ENCODE measurements around the gene OR10S1. TPM values are rescaled to one million over a fixed set of nuclear protein-coding genes. Genes with fewer than 3 reads are reported as not detected.

Gene OR10S1
- total and polyA plus RNA-seq, 12 donors = not detected

DNA sequence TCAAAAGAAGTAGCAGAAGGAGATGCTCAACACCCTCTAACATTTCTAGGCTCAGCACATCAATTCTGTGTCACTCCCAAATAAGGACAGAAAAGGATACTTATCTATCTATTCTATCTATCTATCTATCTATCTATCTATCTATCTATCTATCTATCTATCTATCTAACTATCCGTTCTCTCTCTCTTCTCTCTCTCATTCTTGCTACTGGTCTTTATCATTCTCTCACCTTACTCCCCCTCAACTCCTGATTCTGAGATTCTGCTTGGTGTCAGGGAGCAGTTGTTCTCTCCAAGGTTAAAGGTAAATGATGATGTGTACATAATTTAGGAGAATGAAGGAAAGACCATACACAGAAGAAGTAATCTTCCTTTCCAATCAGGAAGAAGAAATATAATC lies 17.5 kb upstream of the OR10S1 start, which contains the start of gene OR10G6:
Gene OR10G6, minus strand, starts transcription at position 43 of the 400 bp plus-strand sequence. Its CDS starts 0 bp downstream, at position 43.
- H3K9me3 ChIP-seq (replicated peaks in 1 of 3) = no peaks in the 10 kb centered on the region
- TF ChIP-seq, protein P1, sequence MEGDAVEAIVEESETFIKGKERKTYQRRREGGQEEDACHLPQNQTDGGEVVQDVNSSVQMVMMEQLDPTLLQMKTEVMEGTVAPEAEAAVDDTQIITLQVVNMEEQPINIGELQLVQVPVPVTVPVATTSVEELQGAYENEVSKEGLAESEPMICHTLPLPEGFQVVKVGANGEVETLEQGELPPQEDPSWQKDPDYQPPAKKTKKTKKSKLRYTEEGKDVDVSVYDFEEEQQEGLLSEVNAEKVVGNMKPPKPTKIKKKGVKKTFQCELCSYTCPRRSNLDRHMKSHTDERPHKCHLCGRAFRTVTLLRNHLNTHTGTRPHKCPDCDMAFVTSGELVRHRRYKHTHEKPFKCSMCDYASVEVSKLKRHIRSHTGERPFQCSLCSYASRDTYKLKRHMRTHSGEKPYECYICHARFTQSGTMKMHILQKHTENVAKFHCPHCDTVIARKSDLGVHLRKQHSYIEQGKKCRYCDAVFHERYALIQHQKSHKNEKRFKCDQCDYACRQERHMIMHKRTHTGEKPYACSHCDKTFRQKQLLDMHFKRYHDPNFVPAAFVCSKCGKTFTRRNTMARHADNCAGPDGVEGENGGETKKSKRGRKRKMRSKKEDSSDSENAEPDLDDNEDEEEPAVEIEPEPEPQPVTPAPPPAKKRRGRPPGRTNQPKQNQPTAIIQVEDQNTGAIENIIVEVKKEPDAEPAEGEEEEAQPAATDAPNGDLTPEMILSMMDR (IDR thresholded peaks at IDR 0.05) = no peak
- no peak for TF ChIP-seq POLR2A (IDR thresholded peaks at IDR 0.05)
- no peak within 1 kb of the TSS for H3K27ac ChIP-seq
- no peak within 1 kb of the TSS for H3K4me3 ChIP-seq
- H3K36me3 ChIP-seq (replicated peaks in 1 of 2) = no peaks in the 10 kb centered on the region
- H3K27me3 ChIP-seq = no peaks in the 10 kb centered on the region
- 45 to 69% (median 58%) methylated on average over 1 of the region's 1 CpG for WGBS, 4 donors
- no peak for DNase-seq
- H3K4me1 ChIP-seq (replicated peaks in 1 of 2) = no peaks in the 10 kb centered on the region
- intact Hi-C loops (cut with DNase I) = no loop called here

DNA sequence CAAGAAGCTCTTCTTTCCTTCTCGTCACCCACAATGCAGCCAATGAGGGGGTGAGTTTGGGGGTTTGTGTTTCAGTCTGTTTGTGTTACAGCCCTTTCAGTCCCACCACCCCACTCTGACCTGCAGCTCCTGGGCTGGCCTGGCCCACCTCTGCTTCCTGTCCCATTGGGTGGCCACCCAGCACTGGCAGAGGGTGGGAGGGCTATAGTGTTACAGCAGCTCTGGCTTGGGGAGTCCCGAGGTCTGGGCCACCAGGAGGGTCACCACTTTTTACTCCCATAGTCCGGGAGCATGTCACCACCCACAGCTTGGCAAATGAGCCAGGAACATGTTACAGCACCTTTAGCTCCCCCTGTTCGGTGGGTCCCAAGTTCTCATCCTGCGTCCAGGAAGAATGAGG lies 1.7 kb upstream of the OR10S1 start:
- WGBS, 4 donors = 76 to 86% (median 79%) methylated on average over 5 of the region's 5 CpGs; no CpG with 5 or more reads in 1 of the 4 donors
- Histone ChIP-seq H3K36me3 (replicated peaks in 1 of 2) (no peaks in the 10 kb centered on the region), H3K9me3 (replicated peaks in 1 of 3) (peaks cover 0 to 7% (median 0%) of the 10 kb centered on the region in 3 donors), H3K27ac (no peak overlapping the region), H3K4me3 (no peak overlapping the region), H3K4me1 (replicated peaks in 1 of 2) (no peaks in the 10 kb centered on the region), H3K27me3 (no peaks in the 10 kb centered on the region)
- DNase-seq = no peak
- no peak for TF ChIP-seq POLR2A (IDR thresholded peaks at IDR 0.05)
- TF ChIP-seq, protein P1 (IDR thresholded peaks at IDR 0.05) = no peak
- intact Hi-C loops (cut with DNase I) = no loop called here

GRCh38 chr11:123976770-123977560 lies 616 bp downstream of the OR10S1 start:
- H3K36me3 ChIP-seq (replicated peaks in 1 of 2) = no peaks in the 10 kb centered on the region
- H3K9me3 ChIP-seq (replicated peaks in 1 of 3) = peaks cover 0 to 7% (median 0%) of the 10 kb centered on the region in 3 donors
- WGBS, 4 donors = 82 to 88% (median 86%) methylated on average over 18 of the region's 18 CpGs
- no peaks in the 10 kb centered on the region for H3K4me1 ChIP-seq (replicated peaks in 1 of 2)
- TF ChIP-seq, protein P1 (IDR thresholded peaks at IDR 0.05) = no peak
- TF ChIP-seq POLR2A (IDR thresholded peaks at IDR 0.05) = no peak
- intact Hi-C loops (cut with DNase I) = no loop called here
- no peak for DNase-seq
- no peak overlapping the region for H3K4me3 ChIP-seq
- no peaks in the 10 kb centered on the region for H3K27me3 ChIP-seq
- no peak overlapping the region for H3K27ac ChIP-seq

- Histone ChIP-seq H3K36me3 (replicated peaks in 1 of 2) (no peaks in the 10 kb centered on the region), H3K27ac (no peak overlapping the region), H3K9me3 (replicated peaks in 1 of 3) (peaks cover 0 to 7% (median 0%) of the 10 kb centered on the region in 3 donors), H3K4me3 (no peak overlapping the region), H3K4me1 (replicated peaks in 1 of 2) (no peaks in the 10 kb centered on the region), H3K27me3 (no peaks in the 10 kb centered on the region)
- TF ChIP-seq, protein P1 (IDR thresholded peaks at IDR 0.05) = no peak
- TF ChIP-seq POLR2A (IDR thresholded peaks at IDR 0.05) = no peak
- DNase-seq = no peak
- WGBS, 4 donors = 48 to 64% (median 59%) methylated on average over 1 of the region's 1 CpG
- intact Hi-C loops (cut with DNase I) = no loop called here
Observed at GRCh38 chr11:123973816-123974215, 3.8 kb downstream of the OR10S1 start.

All from adrenal gland (tissue), 12 donors.